C4-2B (cell line): ENCODE results near the gene EPGN.

Source experiments
- ZFX ChIP-seq: fragments of 450-650 bp; IDR thresholded peaks from 2 replicates; pipeline ENCODE4 v1.6.1; 2017
- TF ChIP-seq, protein P1 (sequence below): fragments of 450-650 bp; conservative IDR thresholded peaks from 2 replicates; pipeline ENCODE4 v1.5.1; 2017; ENCODE audit warnings: mild to moderate bottlenecking

DNA sequence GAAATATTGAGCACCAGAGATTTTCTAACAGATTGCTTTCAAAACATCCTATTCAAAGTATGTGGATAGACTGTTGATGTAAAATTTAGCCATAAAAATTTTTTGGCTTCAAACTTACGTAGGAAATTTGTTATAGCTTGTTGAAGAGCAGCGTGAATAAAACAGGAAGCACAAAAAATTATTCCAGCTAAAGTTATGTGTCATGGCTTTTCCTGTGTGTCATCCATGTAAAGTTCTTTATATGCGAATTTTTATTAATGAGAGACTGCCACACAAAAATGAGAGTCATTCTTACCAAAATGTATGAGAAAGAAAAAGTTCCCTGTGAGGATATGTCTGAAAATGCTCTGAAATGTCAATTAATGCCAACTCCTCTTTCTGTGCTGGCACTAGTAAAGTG is 19.5 kb downstream of the EPGN start:
- TF ChIP-seq, protein P1, sequence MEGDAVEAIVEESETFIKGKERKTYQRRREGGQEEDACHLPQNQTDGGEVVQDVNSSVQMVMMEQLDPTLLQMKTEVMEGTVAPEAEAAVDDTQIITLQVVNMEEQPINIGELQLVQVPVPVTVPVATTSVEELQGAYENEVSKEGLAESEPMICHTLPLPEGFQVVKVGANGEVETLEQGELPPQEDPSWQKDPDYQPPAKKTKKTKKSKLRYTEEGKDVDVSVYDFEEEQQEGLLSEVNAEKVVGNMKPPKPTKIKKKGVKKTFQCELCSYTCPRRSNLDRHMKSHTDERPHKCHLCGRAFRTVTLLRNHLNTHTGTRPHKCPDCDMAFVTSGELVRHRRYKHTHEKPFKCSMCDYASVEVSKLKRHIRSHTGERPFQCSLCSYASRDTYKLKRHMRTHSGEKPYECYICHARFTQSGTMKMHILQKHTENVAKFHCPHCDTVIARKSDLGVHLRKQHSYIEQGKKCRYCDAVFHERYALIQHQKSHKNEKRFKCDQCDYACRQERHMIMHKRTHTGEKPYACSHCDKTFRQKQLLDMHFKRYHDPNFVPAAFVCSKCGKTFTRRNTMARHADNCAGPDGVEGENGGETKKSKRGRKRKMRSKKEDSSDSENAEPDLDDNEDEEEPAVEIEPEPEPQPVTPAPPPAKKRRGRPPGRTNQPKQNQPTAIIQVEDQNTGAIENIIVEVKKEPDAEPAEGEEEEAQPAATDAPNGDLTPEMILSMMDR = no peak
- no peak for TF ChIP-seq ZFX
